Keratinocyte (primary cell): ENCODE measurements around the gene ZBTB34.

ENCODE experiments used
- CTCF ChIP-seq, 3 experiments: IDR thresholded peaks in 1 of 3; conservative IDR thresholded peaks in 1 of 3; optimal IDR thresholded peaks in 1 of 3; 2 replicates in 2 of 3; 3 replicates in 1 of 3; pipeline versions ENCODE3 to v1.5.1; 2011; ENCODE audit warnings: low read length in 3 of 3, mild to moderate bottlenecking in 3 of 3, moderate library complexity in 2 of 3, control low read depth in 1 of 3, inconsistent platforms in 1 of 3; ENCODE audit not compliant: insufficient read depth in 2 of 3; ENCODE audit errors: extremely low read depth in 1 of 3
- EZH2 ChIP-seq: IDR thresholded peaks from one replicate; pipeline ENCODE4 v1.6.1; 2012; ENCODE audit warnings: inconsistent platforms, mild to moderate bottlenecking, low read length, moderate library complexity

DNA sequence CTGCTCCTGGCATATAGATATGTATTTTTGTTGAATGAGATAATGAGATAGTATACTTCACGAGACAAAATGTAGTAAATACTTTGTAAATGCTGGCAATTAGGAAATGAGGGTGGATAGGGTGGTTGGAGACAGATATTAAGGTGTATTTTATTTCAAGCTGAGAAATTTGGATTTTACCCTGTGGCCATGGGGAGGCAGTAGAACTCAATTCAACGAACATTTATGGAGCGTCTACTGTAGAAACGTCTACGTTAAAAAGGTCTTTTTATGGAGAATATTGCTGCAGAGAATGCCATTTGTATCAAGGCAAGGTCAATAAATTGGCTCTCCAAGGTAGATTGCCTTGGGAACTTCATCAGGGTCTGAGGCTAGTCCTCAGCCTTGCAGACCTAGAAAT is 32.6 kb downstream of the ZBTB34 start:
- TF ChIP-seq EZH2 (no peak), CTCF (optimal IDR thresholded peaks at IDR 0.05 in 1 of 3, IDR thresholded peaks at IDR 0.05 in 1 of 3, conservative IDR thresholded peaks at IDR 0.05 in 1 of 3; ENCODE audit: extremely low read depth in 1 of 3, insufficient read depth in 2 of 3, low read length in 3 of 3) (no peak)
